Panc1 (cell line): ENCODE measurements around the gene DPM1. TPM values are rescaled to one million over a fixed set of nuclear protein-coding genes. Genes with fewer than 3 reads are reported as not detected.

ENCODE experiments used
- ATAC-seq: fragments of 200-7000 bp; cut with Tn5 transposase; 2 replicates; pipeline ENCODE4 v1.9.1; 2020; ENCODE audit warnings: mild to moderate bottlenecking, moderate library complexity
- BruUV-seq: library from RNA; stranded (reverse); fragments of 400-500 nt; replicated peaks from 2 replicates; lab custom pipeline; 2021; lab: Mats Ljungman, UMichigan
- CTCF ChIA-PET: fragments of 300-600 bp; sonication (Branson Sonifier 250); formaldehyde crosslinking; loops from one replicate; lab custom pipeline; 2022; ENCODE audit warnings: antibody characterized with exemption; lab: Charles Lee
- POLR2A ChIA-PET: fragments of 300-600 bp; sonication (Branson Sonifier 250); formaldehyde crosslinking; loops from one replicate; lab custom pipeline; 2022; ENCODE audit warnings: antibody characterized with exemption; lab: Charles Lee
- DNase-seq: peaks from one replicate; pipeline ENCODE4 v3.0.0-alpha.2; 2010; ENCODE audit warnings: low read depth, low spot score
- H3K27ac ChIP-seq: 2 replicates; pipeline ENCODE4 v1.5.1; 2011; ENCODE audit warnings: mild to moderate bottlenecking, low read length, inconsistent platforms
- H3K27me3 ChIP-seq: fragments of 200-500 bp; sonication (Bioruptor generic); 2 replicates; pipeline ENCODE4 v1.6.0; 2014; ENCODE audit warnings: low read length, inconsistent platforms; ENCODE audit not compliant: control insufficient read depth, insufficient read depth
- H3K36me3 ChIP-seq: fragments of 200-500 bp; sonication (Bioruptor generic); 2 replicates; pipeline ENCODE4 v1.5.1; 2014; ENCODE audit warnings: inconsistent platforms, mild to moderate bottlenecking, low read length, moderate library complexity; ENCODE audit not compliant: control insufficient read depth, insufficient read depth
- H3K4me1 ChIP-seq: 2 replicates; pipeline ENCODE4 v1.5.1; 2011; ENCODE audit warnings: inconsistent platforms, mild to moderate bottlenecking, low read length, moderate library complexity; ENCODE audit not compliant: control insufficient read depth, insufficient read depth
- H3K4me3 ChIP-seq, 2 experiments: 2 replicates each; pipeline ENCODE4 v1.5.1; 2011 to 2012; ENCODE audit warnings: low read depth in 2 of 2, low read length in 2 of 2, mild to moderate bottlenecking in 2 of 2, inconsistent platforms in 1 of 2, moderate library complexity in 1 of 2
- H3K9me3 ChIP-seq: fragments of 200-500 bp; sonication (Bioruptor generic); 2 replicates; pipeline ENCODE4 v1.5.1; 2014; ENCODE audit warnings: low read depth, mild to moderate bottlenecking, inconsistent platforms, low read length, moderate library complexity; ENCODE audit not compliant: control insufficient read depth, insufficient read depth
- CTCF ChIP-seq: fragments of 450-650 bp; IDR thresholded peaks from 2 replicates; pipeline ENCODE4 v1.5.1; 2017; ENCODE audit warnings: mild to moderate bottlenecking
- POLR2AphosphoS5 ChIP-seq: IDR thresholded peaks from 2 replicates; pipeline ENCODE4 v1.6.1; 2012; ENCODE audit warnings: mild to moderate bottlenecking, low read depth, low read length, moderate library complexity
- REST ChIP-seq, 2 experiments: IDR thresholded peaks; 2 replicates each; pipeline ENCODE4 v1.6.1; 2011 to 2012; ENCODE audit warnings: low read depth in 2 of 2, control low read depth in 1 of 2, low read length in 1 of 2, mild to moderate bottlenecking in 1 of 2, moderate library complexity in 1 of 2; ENCODE audit not compliant: insufficient read depth in 1 of 2
- SIN3A ChIP-seq: IDR thresholded peaks from 2 replicates; pipeline ENCODE4 v1.6.1; 2012; ENCODE audit warnings: low read depth, mild to moderate bottlenecking, low read length, moderate library complexity, borderline replicate concordance; ENCODE audit not compliant: insufficient read depth
- TCF7L2 ChIP-seq: IDR thresholded peaks from 2 replicates; pipeline ENCODE4 v1.6.1; 2011; ENCODE audit warnings: mild to moderate bottlenecking, low read depth, low read length, inconsistent platforms
- in situ Hi-C: cut with HindIII; loops from 2 replicates; pipeline ENCODE4 v1.10.0; 2016; ENCODE audit warnings: low sequenced_read_pairs, low pct_unique_long_range_greater_than_20kb
- intact Hi-C: fragments of 100-400 bp; cut with micrococcal nuclease; formaldehyde crosslinking; loops from one replicate; pipeline ENCODE4 v1.10.0; 2022; ENCODE audit not compliant: unreplicated experiment
- total RNA-seq: library from RNA; stranded (reverse); gene quantifications from one replicate; pipeline ENCODE4 v1.2.1, GENCODE V29; 2021; ENCODE audit not compliant: unreplicated experiment

Gene DPM1
- total RNA-seq, 1 experiment from 2014 or later = 50.2 TPM

GRCh38 chr20:50913690-50914375 is 44.5 kb downstream of the DPM1 start:
- ChIA-PET CTCF (no interaction called here), POLR2A (no interaction called here)
- no peak for DNase-seq
- TF ChIP-seq SIN3A (no peak), REST (IDR thresholded peaks at IDR 0.05; ENCODE audit: insufficient read depth in 1 of 2, low read depth in 2 of 2, low read length in 1 of 2) (no peak), POLR2AphosphoS5 (no peak), TCF7L2 (no peak), CTCF (no peak)
- ATAC-seq = peak; percentile 73
- Histone ChIP-seq H3K4me3 (no peak overlapping the region), H3K27ac (no peak overlapping the region), H3K4me1 (peaks cover 44% of the 10 kb centered on the region), H3K36me3 (peaks cover 16% of the 10 kb centered on the region; the same call in 1 of the 2 replicates), H3K27me3 (no peaks in the 10 kb centered on the region), H3K9me3 (no peaks in the 10 kb centered on the region)
- in situ Hi-C loops (no loop called here), intact Hi-C loops (no loop called here)
- no TSS peak for BruUV-seq

GRCh38 chr20:50911716-50912115 is 46.6 kb downstream of the DPM1 start:
- H3K36me3 ChIP-seq = peaks cover 8% of the 10 kb centered on the region; the same call in 1 of the 2 replicates
- H3K4me1 ChIP-seq = peaks cover 28% of the 10 kb centered on the region
- POLR2A ChIA-PET = interaction anchor here (0.6 to 0.7 kb wide), 2 partner anchors 74 to 124 kb away, joined by 4 to 5 read pairs; no protein-coding TSS in a partner anchor
- in situ Hi-C loops (no loop called here), intact Hi-C loops (no loop called here)
- H3K27me3 ChIP-seq = no peaks in the 10 kb centered on the region
- CTCF ChIA-PET = no interaction called here
- BruUV-seq = no TSS peak
- TF ChIP-seq TCF7L2 (no peak), CTCF (no peak), POLR2AphosphoS5 (no peak), REST (IDR thresholded peaks at IDR 0.05; ENCODE audit: insufficient read depth in 1 of 2, low read depth in 2 of 2, low read length in 1 of 2) (no peak), SIN3A (no peak)
- H3K9me3 ChIP-seq = no peaks in the 10 kb centered on the region
- no peak for DNase-seq
- no peak overlapping the region for H3K4me3 ChIP-seq
- no peak overlapping the region for H3K27ac ChIP-seq
- no peak for ATAC-seq
